Thoracic aorta endothelial cell (primary cell): ENCODE results near the gene CKB. TPM values are rescaled to one million over a fixed set of nuclear protein-coding genes. Genes with fewer than 3 reads are reported as not detected.

ENCODE experiments used
- small RNA-seq: library from RNA; depleted of rRNA; stranded (forward); fragments of <200 nt; gene quantifications from one replicate; pipeline ENCODE3, GENCODE V24; 2012
- total RNA-seq: library from RNA; depleted of rRNA; stranded (reverse); fragments of >200 nt; gene quantifications from 2 replicates; pipeline ENCODE4 v1.2.3, GENCODE V29; 2012

Gene CKB
- 1.6 and 1.9 TPM in 2 replicates for total RNA-seq

GRCh38 chr14:103522649-103523574, at the start of gene CKB:
TSS of gene CKB (minus strand) at chr14:103522830. CDS start at chr14:103522493, 337 bp downstream.

GRCh38 chr14:103562429-103563225, 40.0 kb upstream of the CKB start, which contains the start of the genes BAG5 and COA8:
TSS of gene BAG5 (minus strand) at chr14:103562657. CDS start at chr14:103561164, 1,493 bp downstream.
TSS of gene COA8 (plus strand) at chr14:103562960. CDS start at chr14:103563002, 42 bp downstream.

GRCh38 chr14:103528587-103529382, 6.2 kb upstream of the CKB start, which contains the start of gene TRMT61A:
TSS of gene TRMT61A (plus strand) at chr14:103529196. CDS start at chr14:103529979, 783 bp downstream.

Small RNAs within 50 kb of the gene (small RNA-seq; reads per million reads assigned to genes)
- gene RNU4-68P (not detected), gene RNU7-160P (not detected)

Other genes with a start within 250 kb of the CKB start
- 281 and 330 TPM in 2 replicates for gene EIF5, start 188.6 kb downstream of the CKB start, total RNA-seq
- 126 and 130 TPM in 2 replicates for gene MARK3, start 137.4 kb downstream of the CKB start, total RNA-seq
- gene TRMT61A, start 6.4 kb upstream of the CKB start, total RNA-seq: 5.3 and 6.7 TPM in 2 replicates
- gene BAG5, start 39.8 kb upstream of the CKB start, total RNA-seq: 48.4 and 48.9 TPM in 2 replicates
- gene COA8, start 40.1 kb upstream of the CKB start, total RNA-seq: 33.9 and 39.0 TPM in 2 replicates
- 272 and 299 TPM in 2 replicates for gene KLC1, start 106.4 kb upstream of the CKB start, total RNA-seq
- gene XRCC3, start 192.6 kb upstream of the CKB start, total RNA-seq: 22.5 and 27.0 TPM in 2 replicates
- 51.0 and 54.8 TPM in 2 replicates for gene ZFYVE21, start 193.0 kb upstream of the CKB start, total RNA-seq